ENCODE results near the gene C11orf98.
"Not testable (repeated sequence)": the region's sequence is repeated elsewhere in the genome, so short reads cannot be mapped to it uniquely, and the experiment has no call there.

C11orf98 gene

DNA sequence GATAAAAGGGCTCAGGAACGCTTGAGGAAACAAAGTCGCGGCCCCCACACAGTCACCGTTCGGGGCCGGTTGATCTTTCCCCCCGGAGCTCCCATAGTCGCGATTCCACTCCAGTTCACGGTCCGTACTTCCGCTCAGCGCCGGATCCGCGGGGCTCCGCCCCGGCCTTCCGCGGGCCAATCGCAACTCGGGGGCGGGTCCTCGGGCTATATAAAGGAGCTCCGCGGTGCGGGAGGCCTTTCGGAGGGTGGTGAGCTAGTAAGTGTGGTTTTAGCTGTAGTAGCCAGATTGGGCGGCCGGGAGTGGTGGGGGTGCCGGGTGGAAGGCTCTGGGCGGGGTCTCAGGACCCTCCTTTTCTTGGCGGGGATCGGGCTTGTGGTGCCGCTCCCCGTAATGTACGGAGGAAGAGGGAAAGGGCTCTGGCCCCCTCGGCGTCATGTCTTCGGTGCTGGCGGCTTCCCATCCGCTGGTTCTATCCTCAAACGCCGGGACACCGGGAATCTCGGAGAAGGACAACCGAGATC is at the start of gene C11orf98, which contains the start of gene CSKMT:
TSS of gene C11orf98 (minus strand) at position 136 of the 524 bp plus-strand sequence. CDS start at position 95, 41 bp downstream.
TSS of gene CSKMT (plus strand) at position 238 of the 524 bp plus-strand sequence. CDS start 568 bp downstream, outside the sequence.
- peak; percentile 93 for DNase-seq

DNA sequence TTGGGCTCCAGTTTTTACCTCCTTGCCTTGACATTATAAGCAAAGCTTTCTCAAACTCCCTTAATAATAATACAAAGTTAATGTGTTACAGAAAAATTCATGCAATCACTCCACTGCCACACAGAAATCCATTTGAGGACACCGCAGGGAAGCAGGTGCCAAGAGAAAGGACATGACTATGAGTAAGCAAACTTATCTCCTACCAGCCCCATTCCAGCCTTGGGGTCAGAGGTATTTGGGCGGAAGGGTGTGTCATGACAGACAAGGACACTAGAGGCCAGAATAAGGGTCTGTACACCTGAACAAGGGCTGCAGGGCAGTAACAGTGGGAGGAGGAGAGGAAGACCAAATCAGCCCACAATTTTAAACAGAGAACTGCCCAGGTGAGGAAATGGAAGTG is 48.3 kb upstream of the C11orf98 start:
- peak; percentile 36 for DNase-seq

DNA sequence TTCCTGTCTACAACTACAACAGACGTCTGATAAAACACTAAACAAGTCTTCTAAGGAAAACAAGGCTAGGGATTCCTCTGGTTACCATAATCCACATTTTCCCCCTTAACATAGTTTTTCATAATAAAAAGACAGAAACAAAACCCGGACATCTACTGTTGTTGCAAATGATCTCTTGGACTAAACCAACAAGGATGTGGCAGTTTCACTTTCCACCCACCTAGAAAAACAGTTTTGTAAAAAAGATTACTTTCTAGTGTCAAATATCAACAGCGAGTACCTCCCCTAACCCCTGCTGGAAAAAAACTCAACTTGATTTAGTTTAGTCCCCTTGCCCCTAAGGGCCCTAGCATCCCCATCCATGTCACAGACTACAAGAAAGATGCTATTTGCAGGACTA is 47.9 kb upstream of the C11orf98 start:
- no peak for DNase-seq

DNA sequence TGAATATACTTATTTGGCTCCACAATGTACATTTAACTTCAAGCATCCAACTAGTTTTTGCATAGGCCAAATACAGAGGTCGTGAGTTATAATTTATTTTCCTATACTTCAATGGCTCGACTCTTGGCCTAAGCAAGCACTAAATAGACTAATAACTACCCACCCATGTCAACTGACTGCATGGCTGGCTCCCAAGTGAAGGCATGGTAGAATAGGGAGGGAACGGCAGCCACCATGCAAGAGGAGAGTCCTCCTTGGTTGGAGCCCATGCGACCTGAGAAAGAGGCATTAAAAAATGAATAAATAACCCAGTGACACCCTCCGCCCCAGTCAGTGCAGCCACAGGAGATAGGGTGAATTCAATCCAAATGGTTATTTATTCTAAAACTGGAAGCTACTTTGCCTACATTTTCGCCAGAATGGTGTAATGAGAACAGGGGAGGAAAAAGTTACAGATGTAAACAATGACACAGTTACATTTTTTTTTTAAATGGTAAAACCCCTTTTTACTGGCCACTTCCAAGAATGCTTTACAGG is 47.3 kb upstream of the C11orf98 start:
- DNase-seq, result no peak

DNA sequence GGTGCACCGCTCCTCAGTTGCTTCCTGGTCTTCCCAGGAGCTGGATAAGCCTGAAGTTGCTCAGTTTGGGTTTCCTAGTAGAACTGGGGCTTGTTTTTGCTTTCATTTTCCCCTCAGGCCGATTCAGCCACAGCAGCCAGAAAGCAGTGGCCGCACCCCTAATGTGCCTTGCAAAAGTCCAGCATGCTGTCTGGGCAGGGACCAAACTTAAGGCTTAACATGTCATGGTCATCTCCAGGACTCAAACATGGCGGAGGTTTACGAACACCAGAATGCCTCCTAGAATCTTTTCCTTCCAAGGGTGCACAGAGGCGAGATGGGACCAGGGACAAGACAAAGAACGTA is 45.0 kb upstream of the C11orf98 start:
- DNase-seq, result no peak

DNA sequence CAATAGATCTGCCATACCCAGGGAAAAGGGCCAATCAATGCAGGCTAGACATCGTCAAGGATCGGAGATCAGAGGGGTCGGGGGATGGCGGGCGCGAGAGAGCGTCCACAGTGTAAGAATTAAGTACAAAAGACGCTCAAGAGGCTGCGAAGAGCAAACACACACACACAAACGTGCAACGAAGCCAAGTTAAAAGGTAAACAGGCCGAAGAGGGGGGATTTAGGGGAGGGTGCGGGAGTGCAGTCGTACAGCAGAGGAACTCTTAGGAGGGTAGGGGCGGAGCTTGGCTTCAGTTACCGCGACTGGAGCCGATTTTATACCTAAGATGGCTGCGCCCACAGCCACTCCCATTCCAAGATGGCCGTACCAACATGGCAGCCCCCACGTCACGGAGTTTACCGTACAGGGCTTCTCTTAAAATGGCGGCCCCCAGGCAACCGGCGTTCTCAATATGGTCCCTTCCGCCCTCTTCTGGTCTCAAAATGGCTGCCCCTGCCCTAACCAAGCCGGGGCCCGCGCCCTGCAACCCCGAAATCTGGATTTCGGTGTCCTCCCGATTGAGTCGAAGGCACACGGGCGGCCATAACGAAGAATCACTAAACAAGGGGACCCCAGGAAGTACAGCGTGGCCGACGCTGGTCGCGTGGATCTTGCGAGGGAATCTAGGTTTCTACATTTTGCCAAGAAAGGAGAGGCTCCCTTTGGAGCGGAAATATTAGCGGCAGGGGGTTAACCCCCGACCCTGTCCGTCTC is 44.4 kb upstream of the C11orf98 start:
- DNase-seq, result peak; percentile 93

DNA sequence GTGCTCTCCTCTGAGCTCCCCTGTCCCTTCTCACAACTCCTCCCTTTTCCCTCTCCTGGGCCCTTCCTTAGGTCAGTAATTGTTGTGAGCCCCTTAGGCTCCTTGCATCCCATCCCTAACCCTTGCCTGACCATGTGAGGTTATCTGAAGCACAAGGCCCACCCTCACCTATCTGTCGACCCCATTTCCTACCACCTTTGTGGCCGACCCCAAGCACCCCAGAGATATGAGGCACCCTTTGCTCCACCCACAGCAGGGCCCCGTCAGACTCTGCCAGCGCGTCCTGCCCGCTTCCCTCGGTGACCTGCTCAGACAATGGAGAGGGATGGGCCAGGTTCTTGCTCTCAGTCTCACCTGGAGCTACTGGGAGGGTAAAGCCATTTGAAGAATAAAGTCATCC is 43.8 kb upstream of the C11orf98 start:
- no peak for DNase-seq

DNA sequence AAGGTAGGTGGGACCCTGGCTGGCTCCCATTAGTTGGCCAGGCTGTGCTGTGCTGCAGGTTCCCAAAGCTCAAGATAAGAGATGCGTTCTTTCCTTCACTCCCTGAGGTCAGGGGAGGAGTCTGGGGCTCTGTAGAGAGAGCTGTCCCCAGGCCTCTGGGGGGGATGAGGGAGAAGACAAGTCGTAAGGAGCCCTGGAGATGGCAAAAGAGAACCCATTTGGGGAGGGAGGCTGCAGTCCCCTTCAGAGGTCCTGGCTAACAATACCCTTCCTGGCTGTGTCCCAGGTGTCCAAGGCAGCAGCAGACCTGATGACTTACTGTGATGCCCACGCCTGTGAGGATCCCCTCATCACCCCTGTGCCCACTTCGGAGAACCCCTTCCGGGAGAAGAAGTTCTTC is 43.4 kb upstream of the C11orf98 start:
- no peak for DNase-seq

DNA sequence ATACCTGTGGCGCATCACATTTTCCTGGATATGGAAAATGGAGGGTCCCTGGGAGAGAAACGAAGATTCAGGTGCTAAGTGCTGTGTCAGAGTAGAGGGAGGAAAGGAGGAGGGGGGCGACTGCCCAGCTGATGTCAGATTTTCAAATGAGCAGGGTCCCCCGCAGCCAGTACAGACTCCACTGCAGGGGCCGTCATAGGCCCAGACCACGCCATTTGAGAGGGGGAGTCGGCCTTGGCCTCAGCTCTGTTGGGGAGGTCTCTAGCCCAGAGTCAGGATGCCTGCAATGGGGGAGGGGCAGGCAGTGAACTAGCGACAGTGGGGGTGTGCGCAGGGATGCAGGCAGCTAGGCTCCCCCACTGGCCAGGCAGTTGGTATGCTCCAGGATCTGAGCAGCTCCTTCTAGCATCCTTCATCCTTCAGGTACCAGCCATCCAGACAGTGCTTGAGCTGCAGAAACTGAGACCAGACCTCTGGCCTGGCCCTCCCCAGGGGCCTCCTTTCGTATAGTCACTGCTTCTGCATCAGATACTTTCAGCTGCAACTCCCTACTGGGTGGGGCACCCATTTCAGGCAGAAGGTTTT is 42.4 kb upstream of the C11orf98 start, which contains the start of the genes BSCL2 and GNG3:
TSS of gene BSCL2 (minus strand) at position 148 of the 585 bp plus-strand sequence. CDS start 229 bp downstream, outside the sequence.
TSS of gene GNG3 (plus strand) at position 400 of the 585 bp plus-strand sequence. CDS start 620 bp downstream, outside the sequence.
- DNase-seq, result no peak

DNA sequence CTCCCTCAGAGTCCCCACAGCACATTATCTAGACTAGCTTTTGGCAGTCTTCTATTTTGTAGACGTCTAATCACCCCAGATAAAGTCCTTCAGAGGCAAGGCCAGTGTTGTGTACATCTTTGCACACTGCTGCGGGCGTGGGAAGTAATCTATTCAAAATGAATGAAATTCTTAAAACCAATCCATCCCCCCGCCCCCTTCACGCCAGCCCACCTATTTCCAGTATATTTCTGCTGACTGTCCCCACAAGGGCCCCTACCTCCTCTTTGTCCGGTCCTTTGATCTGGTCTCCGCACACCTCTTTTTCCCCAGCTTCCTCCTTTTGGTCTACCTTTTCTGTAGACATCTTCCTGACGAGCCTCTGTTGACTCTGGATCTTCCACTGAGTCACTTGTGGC is 41.8 kb upstream of the C11orf98 start:
- DNase-seq, result no peak

DNA sequence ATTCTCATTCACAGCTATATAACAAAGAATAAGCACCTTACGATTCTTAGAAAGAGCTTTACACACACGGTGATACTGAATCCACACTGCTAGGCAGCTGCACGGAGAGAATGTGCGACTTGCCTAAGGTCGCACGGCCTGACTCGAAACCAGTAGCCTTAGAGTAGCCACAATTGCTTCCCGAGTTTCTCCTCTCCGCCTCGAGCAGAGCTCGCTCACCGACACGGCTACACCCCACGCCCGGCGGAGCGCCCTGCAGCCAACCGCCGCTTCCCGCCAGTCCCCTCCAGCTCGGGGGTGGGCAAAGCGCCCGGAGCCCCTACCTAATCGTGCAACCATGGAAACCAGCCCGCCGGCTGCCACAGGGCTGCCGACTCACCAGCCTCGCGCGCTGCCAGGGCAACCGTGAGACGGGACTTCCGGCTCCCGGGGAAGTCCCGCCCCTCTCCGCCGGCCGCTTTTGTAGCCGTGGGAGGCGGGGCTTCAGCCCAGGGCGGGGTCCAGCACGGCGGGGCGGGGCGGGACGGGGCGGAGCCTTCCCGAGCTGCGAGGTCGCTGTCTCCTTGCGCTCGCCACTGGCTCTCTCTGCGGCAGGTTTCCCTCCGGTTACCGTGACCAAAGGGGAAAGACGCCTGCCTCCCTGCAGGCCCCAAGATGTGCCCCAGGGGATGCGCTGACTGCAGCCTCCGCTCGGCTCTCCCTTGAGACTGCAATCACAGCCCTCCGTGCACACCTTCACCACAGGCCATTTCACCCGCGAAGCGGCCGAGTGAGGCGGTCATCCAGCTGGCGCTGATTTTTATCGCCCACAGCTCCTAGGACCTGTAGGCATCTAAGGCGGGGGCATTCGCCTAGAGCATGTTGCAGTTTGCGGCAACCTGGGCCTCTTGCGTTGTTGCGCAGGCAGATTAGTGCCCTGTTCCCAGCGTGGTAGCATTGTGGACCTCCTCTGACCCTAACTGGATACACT is 41.2 kb upstream of the C11orf98 start:
- DNase-seq, result peak; percentile 89

DNA sequence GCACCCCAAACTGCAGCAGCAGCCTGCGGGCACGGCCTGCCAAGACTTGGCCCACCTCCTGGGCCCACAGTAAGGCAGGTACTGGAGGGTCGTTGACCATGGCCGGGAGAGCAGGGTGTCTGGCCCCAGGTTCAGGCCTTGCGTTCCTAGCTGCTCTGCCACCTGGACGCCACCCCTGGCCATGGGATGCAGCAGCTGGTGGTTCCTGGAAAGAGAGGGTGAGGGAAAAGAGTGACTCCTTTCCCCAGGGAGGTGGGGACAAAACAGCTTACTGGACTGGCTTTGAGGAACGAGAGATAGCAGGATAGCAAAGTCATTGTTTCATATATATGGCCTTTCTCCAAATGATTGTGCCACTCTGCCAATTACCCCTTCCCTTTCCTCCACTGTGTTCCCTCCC is 40.4 kb upstream of the C11orf98 start:
- DNase-seq, result no peak

DNA sequence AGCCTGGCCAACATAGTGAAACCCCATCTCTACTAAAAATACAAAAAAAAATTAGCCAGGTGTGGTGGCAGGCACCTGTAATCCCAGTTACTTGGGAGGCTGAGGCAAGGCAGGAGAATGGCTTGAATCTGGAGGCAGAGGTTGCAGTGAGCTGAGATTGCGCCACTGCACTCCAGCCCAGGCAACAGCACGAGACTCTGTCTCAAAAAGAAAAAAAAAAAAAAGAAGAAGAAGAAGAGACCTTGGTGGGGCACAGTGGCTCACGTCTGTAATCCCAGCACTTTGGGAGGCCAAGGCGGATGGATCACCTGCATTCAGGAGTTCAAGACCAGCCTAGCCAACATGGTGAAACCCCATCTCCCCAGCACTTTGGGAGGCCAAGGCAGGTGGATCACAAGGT is 38.9 kb upstream of the C11orf98 start:
- not testable (repeated sequence) for DNase-seq

DNA sequence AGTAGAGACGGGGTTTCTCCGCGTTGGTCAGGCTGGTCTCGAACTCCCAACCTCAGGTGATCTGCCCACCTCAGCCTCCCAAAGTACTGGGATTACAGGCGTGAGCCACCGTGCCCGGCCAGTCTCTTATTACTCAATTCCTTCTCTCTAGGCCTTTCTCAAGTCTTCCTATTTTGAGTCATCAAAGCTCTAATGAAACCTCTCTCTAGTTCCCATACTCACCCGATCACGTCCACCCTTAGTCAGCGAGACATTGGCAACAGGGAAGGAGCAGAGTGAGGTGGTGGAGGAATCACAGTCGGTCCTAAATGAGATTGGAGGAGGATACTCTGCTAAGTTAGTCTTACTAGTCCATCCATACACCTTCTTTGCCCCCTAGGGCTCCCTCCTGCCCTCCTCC is 37.2 kb upstream of the C11orf98 start:
- no peak for DNase-seq

DNA sequence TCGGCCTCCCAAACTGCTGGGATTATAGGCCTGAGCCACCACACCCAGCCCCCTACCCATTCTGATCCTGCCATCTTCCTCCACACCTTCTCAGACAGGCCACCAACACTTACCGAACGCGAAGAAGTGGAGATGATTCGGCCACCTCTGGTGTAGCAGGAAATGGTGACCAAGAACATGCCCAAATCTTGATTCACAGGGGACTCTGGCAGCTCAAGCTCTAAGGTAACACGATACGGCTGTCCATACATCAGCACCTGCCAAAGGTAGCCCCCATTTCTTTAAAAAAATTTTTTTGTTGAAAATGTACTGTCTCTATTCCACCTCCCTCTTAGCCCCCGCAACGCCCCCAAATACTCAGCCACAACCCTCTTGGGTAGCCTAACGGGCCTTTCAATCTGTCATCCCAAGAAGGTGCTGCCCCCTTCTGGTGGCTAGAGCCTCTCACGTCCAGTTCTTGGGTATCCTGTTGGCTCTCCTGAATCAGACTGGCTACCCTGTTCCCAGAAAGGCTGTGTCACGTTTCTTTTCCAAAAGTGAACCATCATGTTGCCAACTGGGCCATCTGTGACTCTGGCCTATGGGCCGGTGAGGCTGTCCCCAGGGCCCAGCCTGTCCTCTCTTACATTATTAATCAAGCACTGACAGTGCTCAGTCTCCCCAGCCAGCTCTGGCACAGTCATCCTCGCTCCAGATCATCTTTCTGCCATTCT is 29.6 kb upstream of the C11orf98 start:
- no peak for DNase-seq

DNA sequence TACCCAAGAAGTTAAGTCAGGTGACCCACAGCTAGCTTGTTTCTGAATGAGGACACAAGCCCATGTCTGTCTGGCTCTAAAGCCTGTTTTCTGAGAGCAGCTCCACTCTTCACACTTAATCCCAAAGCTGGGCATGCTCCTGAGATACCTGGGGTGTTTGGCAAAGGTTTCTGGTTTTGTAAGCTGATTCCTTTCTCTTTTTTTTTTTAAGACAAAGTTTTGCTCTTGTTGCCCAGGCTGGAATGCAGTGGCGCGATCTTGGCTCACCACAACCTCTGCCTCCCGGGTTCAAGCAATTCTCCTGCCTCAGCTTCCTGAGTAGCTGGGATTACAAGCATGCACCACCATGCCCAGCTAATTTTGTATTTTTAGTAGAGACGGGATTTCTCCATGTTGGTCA is 28.6 kb upstream of the C11orf98 start:
- DNase-seq, result not testable (repeated sequence)

DNA sequence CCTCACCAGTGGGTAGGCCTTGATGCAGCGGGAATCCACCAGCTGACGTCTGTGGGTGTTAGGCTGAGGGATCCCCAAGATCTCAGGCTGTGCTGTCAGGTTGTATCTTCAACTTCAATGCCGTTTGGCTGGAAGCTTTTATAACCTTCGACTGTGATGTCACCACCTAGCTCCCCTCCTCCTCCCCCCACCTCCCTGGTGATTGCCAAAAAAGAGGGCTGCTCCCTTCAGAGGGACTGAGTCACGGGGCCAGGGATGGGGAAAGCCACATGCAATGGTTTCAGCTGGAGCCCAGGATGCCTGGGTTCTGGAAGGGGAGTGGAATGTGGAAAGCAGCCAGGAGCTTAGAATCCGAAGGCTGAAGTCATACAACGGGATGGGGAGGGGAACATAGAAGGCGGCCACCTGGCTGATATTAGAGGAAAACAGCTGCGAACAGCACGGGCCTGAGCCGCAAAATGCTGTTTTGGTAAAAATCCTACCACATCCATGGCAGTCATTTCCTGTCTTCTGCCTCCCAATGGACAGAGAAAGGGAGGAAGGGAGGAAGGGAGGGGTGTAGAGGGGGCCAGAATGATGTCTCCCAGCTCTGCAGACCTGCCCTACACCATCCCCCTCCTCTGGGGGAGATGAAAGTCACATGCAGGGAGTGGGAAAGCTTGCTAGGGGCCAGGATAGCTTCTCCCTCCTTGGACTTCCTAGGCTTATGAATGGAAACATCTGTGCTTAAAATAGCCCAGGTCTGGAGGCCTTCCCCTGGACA is 24.6 kb upstream of the C11orf98 start, which contains the start of gene LRRN4CL:
TSS of gene LRRN4CL (minus strand) at position 110 of the 763 bp plus-strand sequence. CDS start 1,022 bp downstream, outside the sequence.
- no peak for DNase-seq

DNA sequence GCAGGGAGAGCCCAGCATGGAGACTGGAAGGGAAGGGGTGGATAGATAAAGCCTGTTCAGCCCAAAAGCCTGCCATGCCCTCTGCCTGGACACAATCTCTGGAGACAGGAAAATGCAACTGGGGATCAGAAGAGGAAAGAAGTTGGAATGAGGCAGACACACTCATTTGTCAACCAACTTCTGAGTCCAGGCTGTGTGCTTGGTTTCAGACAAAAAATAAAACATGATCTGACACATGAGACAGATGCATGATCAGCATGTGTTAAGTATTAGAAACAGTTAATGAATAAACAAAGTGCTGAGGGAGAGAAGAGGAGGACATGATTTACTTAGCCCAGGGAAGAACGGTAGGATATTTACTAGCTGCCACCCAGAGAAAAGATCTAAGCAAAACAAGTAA is 23.5 kb upstream of the C11orf98 start:
- no peak for DNase-seq

DNA sequence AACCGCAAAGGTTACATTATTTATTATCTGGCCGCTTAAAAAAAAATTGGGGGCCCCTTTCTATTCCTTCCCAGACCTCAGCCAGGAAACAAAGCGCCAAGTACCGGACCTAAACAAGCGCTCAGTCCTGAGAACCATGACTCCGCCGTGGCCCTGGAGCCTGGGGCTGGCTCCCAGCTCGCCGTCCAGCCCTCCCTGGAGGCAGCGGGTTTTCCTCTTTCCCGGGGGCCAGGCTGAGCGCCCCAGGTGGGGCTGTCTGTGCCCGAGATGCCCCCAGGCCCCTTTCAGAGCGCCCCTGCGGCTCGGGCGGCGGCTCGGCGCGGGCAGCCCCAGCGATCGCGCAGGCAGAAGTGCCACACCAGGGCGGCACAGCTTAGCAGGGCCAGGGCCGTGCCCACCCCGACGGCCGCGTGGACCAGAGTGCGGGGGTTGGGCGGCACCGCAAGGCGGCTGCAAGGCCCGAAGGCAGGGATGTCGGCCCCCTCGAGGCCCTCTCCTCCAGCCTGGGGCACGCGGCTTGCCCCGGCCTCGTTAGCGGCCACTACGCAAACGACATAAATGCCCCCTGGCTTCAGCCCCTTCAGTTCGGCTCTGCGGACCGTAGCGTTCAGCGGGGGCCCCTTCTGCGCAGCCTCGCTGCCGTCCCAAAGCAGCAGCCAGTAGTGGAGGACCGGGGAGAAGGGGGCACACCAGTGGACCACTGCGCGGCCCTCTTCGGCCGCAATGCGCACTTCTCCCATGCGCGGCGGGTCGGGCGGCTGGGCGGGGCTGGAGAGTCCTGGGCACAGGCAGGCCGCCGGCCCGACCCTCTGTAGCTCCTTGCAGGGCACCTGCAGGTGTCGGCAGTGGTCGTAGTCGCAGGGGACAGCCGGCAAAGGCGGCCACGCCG is 22.7 kb upstream of the C11orf98 start:
- no peak for DNase-seq

DNA sequence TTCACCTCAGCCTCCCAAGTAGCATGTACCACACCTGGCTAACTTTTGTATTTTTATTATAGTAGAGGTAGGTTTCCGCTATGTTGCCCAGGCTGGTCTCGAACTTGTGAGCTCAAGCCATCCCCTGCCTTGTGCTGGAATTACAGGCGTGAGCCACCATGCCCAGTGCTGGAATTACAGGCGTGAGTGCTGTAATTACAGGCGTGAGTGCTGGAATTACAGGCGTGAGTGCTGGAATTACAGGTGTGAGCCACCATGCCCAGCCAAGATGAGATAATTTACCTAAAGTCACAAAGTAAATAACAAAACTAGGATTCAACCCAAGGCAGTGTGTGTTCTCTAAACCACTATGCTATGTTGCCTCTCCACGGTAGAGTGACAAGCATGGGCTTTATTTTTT is 17.5 kb upstream of the C11orf98 start:
- DNase-seq, result no peak
